GM12878 (cell line): ENCODE measurements around the gene COL20A1. TPM values are rescaled to one million over a fixed set of nuclear protein-coding genes. Genes with fewer than 3 reads are reported as not detected.

Source experiments
- ATAC-seq: fragments of 200-7000 bp; cut with Tn5 transposase; 3 replicates; pipeline ENCODE4 v1.9.1; 2020; ENCODE audit warnings: mild to moderate bottlenecking, moderate library complexity
- BruUV-seq: library from RNA; stranded (reverse); fragments of 400-500 nt; replicated peaks from 2 replicates; lab custom pipeline; 2021; lab: Mats Ljungman, UMichigan
- CTCF ChIA-PET: fragments of 300-600 bp; sonication (Branson Sonifier 250); formaldehyde crosslinking; extraction: SDS; loops from one replicate; lab custom pipeline; 2021; ENCODE audit warnings: inconsistent platforms; lab: Yijun Ruan, JAX
- POLR2A ChIA-PET: fragments of 350-600 bp; formaldehyde crosslinking; extraction: SDS; loops from one replicate; lab custom pipeline; 2021; ENCODE audit warnings: inconsistent platforms; lab: Charles Lee
- RAD21 ChIA-PET: fragments of 300-600 bp; sonication (Branson Sonifier 250); formaldehyde crosslinking; loops from one replicate; lab custom pipeline; 2023; ENCODE audit warnings: antibody characterized with exemption; ENCODE audit not compliant: unreplicated experiment; lab: Charles Lee
- SMC1A ChIA-PET: fragments of 300-600 bp; sonication (Branson Sonifier 250); formaldehyde crosslinking; loops from one replicate; lab custom pipeline; 2023; ENCODE audit not compliant: unreplicated experiment, uncharacterized antibody; lab: Charles Lee
- DNase-seq: peaks from one replicate; pipeline ENCODE4 v3.0.0-alpha.2; 2011; ENCODE audit warnings: low read depth, low spot score
- FAIRE-seq: peaks from 3 replicates; lab custom pipeline; 2011; peaks lifted over from hg19 to GRCh38; lab: Jason Lieb, UNC
- H2AFZ ChIP-seq: 2 replicates; pipeline ENCODE4 v1.6.0; 2011; ENCODE audit warnings: low read depth, low read length, control low read depth; ENCODE audit not compliant: control insufficient read depth
- H3K27ac ChIP-seq: 2 replicates; pipeline ENCODE4 v1.5.1; 2011; ENCODE audit warnings: control low read depth; ENCODE audit not compliant: control insufficient read depth, insufficient read depth
- H3K27me3 ChIP-seq, 2 experiments: replicated peaks in 1 of 2; 2 replicates each; pipeline versions ENCODE4 v1.6.0 to v1.6.1; 2011; ENCODE audit warnings: low read length in 1 of 2; ENCODE audit not compliant: control insufficient read depth in 2 of 2, insufficient read depth in 2 of 2
- H3K36me3 ChIP-seq, 2 experiments: 2 replicates each; pipeline ENCODE4 v1.5.1; 2011; ENCODE audit warnings: low read length in 1 of 2; ENCODE audit not compliant: control insufficient read depth in 2 of 2, insufficient read depth in 2 of 2
- H3K4me1 ChIP-seq: 2 replicates; pipeline ENCODE4 v1.6.1; 2011; ENCODE audit warnings: mild to moderate bottlenecking, low read length, moderate library complexity, mixed read lengths; ENCODE audit not compliant: control insufficient read depth, insufficient read depth
- H3K4me2 ChIP-seq: 2 replicates; pipeline ENCODE4 v1.6.0; 2011; ENCODE audit warnings: control low read depth; ENCODE audit not compliant: control insufficient read depth, insufficient read depth
- H3K4me3 ChIP-seq: fragments of 200-600 bp; sonication (generic); 2 replicates; pipeline ENCODE4 v1.5.1; 2016
- H3K79me2 ChIP-seq: 2 replicates; pipeline ENCODE4 v1.6.0; 2011; ENCODE audit warnings: low read length; ENCODE audit not compliant: control insufficient read depth, insufficient read depth
- H3K9ac ChIP-seq: 2 replicates; pipeline ENCODE4 v1.8.0; 2011; ENCODE audit warnings: low read length, control low read depth, mixed read lengths; ENCODE audit not compliant: control insufficient read depth, insufficient read depth
- H3K9me3 ChIP-seq: replicated peaks from 3 replicates; pipeline ENCODE4 v1.5.1; 2011; ENCODE audit warnings: mild to moderate bottlenecking, low read length; ENCODE audit not compliant: control insufficient read depth, insufficient read depth
- H4K20me1 ChIP-seq: 2 replicates; pipeline ENCODE4 v1.6.0; 2011; ENCODE audit not compliant: control insufficient read depth, insufficient read depth
- MXI1 ChIP-seq: fragments of 150-350 bp; IDR thresholded peaks from 2 replicates; pipeline ENCODE4 v1.6.1; 2011; ENCODE audit warnings: low read depth, mild to moderate bottlenecking, inconsistent platforms, low read length, improper control_type of control experiment
- PML ChIP-seq: IDR thresholded peaks from 2 replicates; pipeline ENCODE4 v1.6.1; 2012; ENCODE audit warnings: low read length, inconsistent platforms
- TARDBP ChIP-seq: IDR thresholded peaks from 2 replicates; pipeline ENCODE4 v1.6.1; 2016; ENCODE audit warnings: borderline replicate concordance
- ZNF217 ChIP-seq: fragments of 450-650 bp; IDR thresholded peaks from 2 replicates; pipeline ENCODE4 v1.6.1; 2017; ENCODE audit warnings: antibody characterized with exemption, mild to moderate bottlenecking
- WGBS: methylation state at CpG from one replicate; pipeline ENCODE4 v1.1.6; 2016; ENCODE audit warnings: low lambda C conversion rate; ENCODE audit not compliant: insufficient replicate concordance, insufficient coverage; ENCODE audit errors: missing lambda C conversion rate; 5-methylcytosine and 5-hydroxymethylcytosine counted together
- in situ Hi-C: fragments of 300-500 bp; cut with MboI; formaldehyde crosslinking; loops from 9 replicates; pipeline ENCODE4 v1.14.3; 2018; ENCODE audit warnings: mixed read lengths
- intact Hi-C: fragments of 100-400 bp; cut with micrococcal nuclease; formaldehyde crosslinking; loops from one replicate; pipeline ENCODE4 v1.14.2; 2022; ENCODE audit not compliant: unreplicated experiment
- polyA plus RNA-seq, 11 experiments: library from polyadenylated mRNA; depleted of rRNA in 4 of 11; unstranded in 6 of 11; stranded (reverse) in 5 of 11; fragments of >200 nt; fragmentation: Nextera tagmentation in 4 of 11; fragmentation: Illumina TruSeq in 1 of 11; extraction: Ambion mirVana in 4 of 11; extraction: Trizol in 1 of 11; gene quantifications; 1 replicate in 1 of 11; 2 replicates in 10 of 11; pipeline versions ENCODE4 v1.2.1 to v1.2.3, GENCODE V29; 2011 to 2016; ENCODE audit warnings: inconsistent platforms in 2 of 11, missing spikeins in 2 of 11, low read depth in 1 of 11
- total RNA-seq, 4 experiments: library from RNA; depleted of rRNA in 3 of 4; stranded (reverse); fragments of >200 nt in 3 of 4; fragmentation: Illumina TruSeq in 1 of 4; extraction: Trizol in 1 of 4; gene quantifications; 2 replicates each; pipeline versions ENCODE4 v1.2.1 to v1.2.3, GENCODE V29; 2013 to 2021
- TF ChIP-seq, protein P1 (sequence below): IDR thresholded peaks from 2 replicates; pipeline ENCODE4 v1.6.1; 2012; ENCODE audit warnings: low read depth, low read length, improper control_type of control experiment
- TF ChIP-seq, protein P2 (sequence below): IDR thresholded peaks from 2 replicates; pipeline ENCODE4 v1.6.1; 2012; ENCODE audit warnings: improper control_type of control experiment, low read depth, low read length; ENCODE audit not compliant: insufficient replicate concordance
- TF ChIP-seq, protein P3 (sequence below): IDR thresholded peaks from 2 replicates; pipeline ENCODE4 v1.6.1; 2012; ENCODE audit warnings: mild to moderate bottlenecking, low read depth, low read length

COL20A1 gene
- total and polyA plus RNA-seq, 10 of the 15 experiments (the other 5 are each of a cell fraction or from before 2014, with no cell fraction given) = not detected

DNA sequence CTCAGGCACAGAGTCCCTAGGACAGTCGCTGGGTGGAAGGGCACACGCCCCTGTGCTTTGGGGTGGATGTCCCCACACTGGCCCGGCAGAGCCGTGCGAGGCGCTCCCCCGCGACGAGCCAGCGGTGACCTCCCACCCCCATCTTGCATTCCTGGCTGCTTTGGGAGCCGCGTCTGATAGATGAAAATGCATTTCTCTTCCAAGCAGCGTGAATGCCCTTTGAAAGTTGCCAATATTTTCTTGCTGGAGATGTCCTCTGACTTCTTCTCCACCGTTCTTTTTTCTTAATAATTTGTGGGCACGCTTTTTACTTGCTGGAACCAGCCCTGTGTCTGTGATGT lies 29.9 kb downstream of the COL20A1 start:
- H3K4me3 ChIP-seq = no peak overlapping the region
- intact Hi-C loops (no loop called here), in situ Hi-C loops (no loop called here)
- H3K27ac ChIP-seq = no peak overlapping the region
- no peak overlapping the region for H3K4me2 ChIP-seq
- no peak overlapping the region for H3K9ac ChIP-seq
- no TSS peak for BruUV-seq
- no peak for DNase-seq
- FAIRE-seq = no peak
- ChIA-PET CTCF (no interaction called here), RAD21 (no interaction called here), SMC1A (no interaction called here)
- WGBS = 47% methylated on average over 13 of the region's 15 CpGs
- H3K27me3 ChIP-seq = no peaks in the 10 kb centered on the region
- ATAC-seq = no peak
- peaks cover 6% of the 10 kb centered on the region for H3K4me1 ChIP-seq
- H3K9me3 ChIP-seq = peaks cover 5% of the 10 kb centered on the region; the same call in 1 of the 3 replicates
- TF ChIP-seq, protein P1, sequence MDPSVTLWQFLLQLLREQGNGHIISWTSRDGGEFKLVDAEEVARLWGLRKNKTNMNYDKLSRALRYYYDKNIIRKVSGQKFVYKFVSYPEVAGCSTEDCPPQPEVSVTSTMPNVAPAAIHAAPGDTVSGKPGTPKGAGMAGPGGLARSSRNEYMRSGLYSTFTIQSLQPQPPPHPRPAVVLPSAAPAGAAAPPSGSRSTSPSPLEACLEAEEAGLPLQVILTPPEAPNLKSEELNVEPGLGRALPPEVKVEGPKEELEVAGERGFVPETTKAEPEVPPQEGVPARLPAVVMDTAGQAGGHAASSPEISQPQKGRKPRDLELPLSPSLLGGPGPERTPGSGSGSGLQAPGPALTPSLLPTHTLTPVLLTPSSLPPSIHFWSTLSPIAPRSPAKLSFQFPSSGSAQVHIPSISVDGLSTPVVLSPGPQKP = no peak
- TF ChIP-seq, protein P2, sequence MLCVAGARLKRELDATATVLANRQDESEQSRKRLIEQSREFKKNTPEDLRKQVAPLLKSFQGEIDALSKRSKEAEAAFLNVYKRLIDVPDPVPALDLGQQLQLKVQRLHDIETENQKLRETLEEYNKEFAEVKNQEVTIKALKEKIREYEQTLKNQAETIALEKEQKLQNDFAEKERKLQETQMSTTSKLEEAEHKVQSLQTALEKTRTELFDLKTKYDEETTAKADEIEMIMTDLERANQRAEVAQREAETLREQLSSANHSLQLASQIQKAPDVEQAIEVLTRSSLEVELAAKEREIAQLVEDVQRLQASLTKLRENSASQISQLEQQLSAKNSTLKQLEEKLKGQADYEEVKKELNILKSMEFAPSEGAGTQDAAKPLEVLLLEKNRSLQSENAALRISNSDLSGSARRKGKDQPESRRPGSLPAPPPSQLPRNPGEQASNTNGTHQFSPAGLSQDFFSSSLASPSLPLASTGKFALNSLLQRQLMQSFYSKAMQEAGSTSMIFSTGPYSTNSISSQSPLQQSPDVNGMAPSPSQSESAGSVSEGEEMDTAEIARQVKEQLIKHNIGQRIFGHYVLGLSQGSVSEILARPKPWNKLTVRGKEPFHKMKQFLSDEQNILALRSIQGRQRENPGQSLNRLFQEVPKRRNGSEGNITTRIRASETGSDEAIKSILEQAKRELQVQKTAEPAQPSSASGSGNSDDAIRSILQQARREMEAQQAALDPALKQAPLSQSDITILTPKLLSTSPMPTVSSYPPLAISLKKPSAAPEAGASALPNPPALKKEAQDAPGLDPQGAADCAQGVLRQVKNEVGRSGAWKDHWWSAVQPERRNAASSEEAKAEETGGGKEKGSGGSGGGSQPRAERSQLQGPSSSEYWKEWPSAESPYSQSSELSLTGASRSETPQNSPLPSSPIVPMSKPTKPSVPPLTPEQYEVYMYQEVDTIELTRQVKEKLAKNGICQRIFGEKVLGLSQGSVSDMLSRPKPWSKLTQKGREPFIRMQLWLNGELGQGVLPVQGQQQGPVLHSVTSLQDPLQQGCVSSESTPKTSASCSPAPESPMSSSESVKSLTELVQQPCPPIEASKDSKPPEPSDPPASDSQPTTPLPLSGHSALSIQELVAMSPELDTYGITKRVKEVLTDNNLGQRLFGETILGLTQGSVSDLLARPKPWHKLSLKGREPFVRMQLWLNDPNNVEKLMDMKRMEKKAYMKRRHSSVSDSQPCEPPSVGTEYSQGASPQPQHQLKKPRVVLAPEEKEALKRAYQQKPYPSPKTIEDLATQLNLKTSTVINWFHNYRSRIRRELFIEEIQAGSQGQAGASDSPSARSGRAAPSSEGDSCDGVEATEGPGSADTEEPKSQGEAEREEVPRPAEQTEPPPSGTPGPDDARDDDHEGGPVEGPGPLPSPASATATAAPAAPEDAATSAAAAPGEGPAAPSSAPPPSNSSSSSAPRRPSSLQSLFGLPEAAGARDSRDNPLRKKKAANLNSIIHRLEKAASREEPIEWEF = no peak
- TF ChIP-seq, protein P3, sequence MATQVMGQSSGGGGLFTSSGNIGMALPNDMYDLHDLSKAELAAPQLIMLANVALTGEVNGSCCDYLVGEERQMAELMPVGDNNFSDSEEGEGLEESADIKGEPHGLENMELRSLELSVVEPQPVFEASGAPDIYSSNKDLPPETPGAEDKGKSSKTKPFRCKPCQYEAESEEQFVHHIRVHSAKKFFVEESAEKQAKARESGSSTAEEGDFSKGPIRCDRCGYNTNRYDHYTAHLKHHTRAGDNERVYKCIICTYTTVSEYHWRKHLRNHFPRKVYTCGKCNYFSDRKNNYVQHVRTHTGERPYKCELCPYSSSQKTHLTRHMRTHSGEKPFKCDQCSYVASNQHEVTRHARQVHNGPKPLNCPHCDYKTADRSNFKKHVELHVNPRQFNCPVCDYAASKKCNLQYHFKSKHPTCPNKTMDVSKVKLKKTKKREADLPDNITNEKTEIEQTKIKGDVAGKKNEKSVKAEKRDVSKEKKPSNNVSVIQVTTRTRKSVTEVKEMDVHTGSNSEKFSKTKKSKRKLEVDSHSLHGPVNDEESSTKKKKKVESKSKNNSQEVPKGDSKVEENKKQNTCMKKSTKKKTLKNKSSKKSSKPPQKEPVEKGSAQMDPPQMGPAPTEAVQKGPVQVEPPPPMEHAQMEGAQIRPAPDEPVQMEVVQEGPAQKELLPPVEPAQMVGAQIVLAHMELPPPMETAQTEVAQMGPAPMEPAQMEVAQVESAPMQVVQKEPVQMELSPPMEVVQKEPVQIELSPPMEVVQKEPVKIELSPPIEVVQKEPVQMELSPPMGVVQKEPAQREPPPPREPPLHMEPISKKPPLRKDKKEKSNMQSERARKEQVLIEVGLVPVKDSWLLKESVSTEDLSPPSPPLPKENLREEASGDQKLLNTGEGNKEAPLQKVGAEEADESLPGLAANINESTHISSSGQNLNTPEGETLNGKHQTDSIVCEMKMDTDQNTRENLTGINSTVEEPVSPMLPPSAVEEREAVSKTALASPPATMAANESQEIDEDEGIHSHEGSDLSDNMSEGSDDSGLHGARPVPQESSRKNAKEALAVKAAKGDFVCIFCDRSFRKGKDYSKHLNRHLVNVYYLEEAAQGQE = no peak
- TF ChIP-seq PML = no peak
- no peak for TF ChIP-seq TARDBP
- TF ChIP-seq MXI1 = no peak
- TF ChIP-seq ZNF217 = no peak
- TF ChIP-seq, all 136 proteins: peak for 0
- H2AFZ ChIP-seq = no peak overlapping the region
- no peaks in the 10 kb centered on the region for H3K36me3 ChIP-seq
- H4K20me1 ChIP-seq = no peaks in the 10 kb centered on the region
- POLR2A ChIA-PET = no interaction called here
- H3K79me2 ChIP-seq = no peaks in the 10 kb centered on the region
